M059J (cell line): ENCODE results near the gene AGER. TPM values are rescaled to one million over a fixed set of nuclear protein-coding genes. Genes with fewer than 3 reads are reported as not detected.
"Not testable (repeated sequence)": the region's sequence is repeated elsewhere in the genome, so short reads cannot be mapped to it uniquely, and the experiment has no call there.

Experiments
- DNase-seq: peaks from one replicate; pipeline ENCODE4 v3.0.0-alpha.2; 2012; ENCODE audit warnings: low read depth
- total RNA-seq: library from RNA; depleted of rRNA; stranded (reverse); fragments of >200 nt; shearing (Covaris generic); gene quantifications from 2 replicates; pipeline ENCODE4 v1.2.3, GENCODE V29; 2014; rRNA removed

AGER gene
- total RNA-seq, 1 experiment from 2014 or later, result 0.07 TPM

GRCh38 chr6:32148289-32149091, 35.6 kb downstream of the AGER start:
- DNase-seq, result no peak

GRCh38 chr6:32147401-32148132, 36.5 kb downstream of the AGER start:
- no peak for DNase-seq

- no peak for DNase-seq
These were observed 37.4 kb downstream of the AGER start for GRCh38 chr6:32146687-32147086.

- DNase-seq, result no peak
These were observed 37.8 kb downstream of the AGER start for GRCh38 chr6:32146287-32146686.

- DNase-seq, result not testable (repeated sequence)
These were observed 39.8 kb downstream of the AGER start for GRCh38 chr6:32144238-32144637.

- DNase-seq, result no peak
These were observed 43.5 kb downstream of the AGER start for GRCh38 chr6:32140420-32141046.

GRCh38 chr6:32139590-32139989, 44.5 kb downstream of the AGER start:
- DNase-seq, result no peak

GRCh38 chr6:32137454-32137853, 46.6 kb downstream of the AGER start:
- no peak for DNase-seq

DNA sequence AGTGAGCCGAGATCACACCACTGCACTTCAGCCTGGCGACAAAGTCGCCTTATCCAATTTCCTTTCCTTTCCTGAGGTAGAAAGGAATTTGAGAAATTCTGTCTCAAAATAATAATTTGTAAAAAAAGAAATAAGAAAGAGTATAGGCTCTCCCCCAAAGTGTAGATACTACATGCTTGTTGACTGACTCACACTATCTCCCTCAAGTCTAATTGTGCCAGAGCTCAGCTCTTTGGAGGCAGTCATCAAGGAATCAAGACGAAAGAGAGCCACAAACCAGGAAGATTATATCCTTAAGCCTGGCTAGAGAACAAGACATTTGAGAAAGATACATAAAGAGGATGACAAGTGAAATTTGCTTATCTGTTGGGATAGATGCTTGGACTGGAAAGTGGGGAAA, 50.3 kb downstream of the AGER start:
- DNase-seq, result peak; percentile 55

DNA sequence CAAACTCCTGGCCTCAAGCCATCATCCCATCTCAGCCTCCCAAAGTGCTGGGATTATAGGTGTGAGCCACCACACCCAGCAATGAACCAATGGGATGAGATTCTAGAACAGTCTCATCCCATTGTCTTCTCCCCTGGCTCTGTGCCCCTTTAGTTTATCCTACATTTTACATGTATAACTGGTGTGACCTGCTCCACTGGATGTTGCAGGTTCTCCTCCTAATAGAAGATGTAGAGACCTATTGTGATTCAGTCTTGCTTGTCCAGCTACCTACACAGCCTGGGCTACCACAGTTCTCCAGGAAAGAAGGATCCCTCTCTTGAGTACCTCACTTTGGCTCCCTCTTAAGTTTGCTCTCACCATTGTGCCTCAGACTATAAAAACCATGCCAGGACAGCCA, 51.9 kb downstream of the AGER start:
- no peak for DNase-seq

- no peak for DNase-seq
These were observed 52.6 kb downstream of the AGER start for GRCh38 chr6:32131439-32131948.

Other genes with a start within 250 kb of the AGER start
- gene CFB, start 238.2 kb downstream of the AGER start, total RNA-seq, result 7.8 and 8.4 TPM in 2 replicates
- 201 and 228 TPM in 2 replicates for gene NELFE, start 225.3 kb downstream of the AGER start, total RNA-seq
- 60.4 and 72.3 TPM in 2 replicates for gene SKIC2, start 225.1 kb downstream of the AGER start, total RNA-seq
- gene DXO, start 212.1 kb downstream of the AGER start, total RNA-seq, result 26.8 and 33.3 TPM in 2 replicates
- 4.1 and 5.6 TPM in 2 replicates for gene C4A, start 202.2 kb downstream of the AGER start, total RNA-seq
- gene C4B, start 169.5 kb downstream of the AGER start, total RNA-seq, result 3.0 and 3.1 TPM in 2 replicates
- gene CYP21A2, start 145.8 kb downstream of the AGER start, total RNA-seq, result not detected in 2 replicates
- gene TNXB, start 74.9 kb downstream of the AGER start, total RNA-seq, result 0.10 TPM in 1 of 2 replicates, not detected in the other
- 25.3 and 30.3 TPM in 2 replicates for gene ATF6B, start 56.0 kb downstream of the AGER start, total RNA-seq
- gene FKBPL, start 54.0 kb downstream of the AGER start, total RNA-seq, result 10.2 and 14.5 TPM in 2 replicates
- 0.12 TPM in 1 of 2 replicates, not detected in the other for gene PRRT1, start 32.3 kb downstream of the AGER start, total RNA-seq
- 11.3 and 12.3 TPM in 2 replicates for gene PPT2, start 30.1 kb downstream of the AGER start, total RNA-seq
- gene EGFL8, start 19.7 kb downstream of the AGER start, total RNA-seq, result 0.89 and 1.6 TPM in 2 replicates
- gene AGPAT1, start 8.2 kb downstream of the AGER start, total RNA-seq, result 101 and 120 TPM in 2 replicates
- 158 and 159 TPM in 2 replicates for gene RNF5, start 5.8 kb downstream of the AGER start, total RNA-seq
- 20.3 and 29.8 TPM in 2 replicates for gene PBX2, start 5.9 kb upstream of the AGER start, total RNA-seq
- 12.9 and 13.9 TPM in 2 replicates for gene GPSM3, start 8.4 kb upstream of the AGER start, total RNA-seq
- gene NOTCH4, start 39.8 kb upstream of the AGER start, total RNA-seq, result 1.7 and 2.2 TPM in 2 replicates
- gene TSBP1, start 187.7 kb upstream of the AGER start, total RNA-seq, result not detected in 2 replicates
- not detected in 2 replicates for gene BTNL2, start 222.9 kb upstream of the AGER start, total RNA-seq